Erythroblast (primary cell): ENCODE measurements around the gene ZC3H18.

ENCODE experiments used
- GATA1 ChIP-seq: IDR thresholded peaks from 2 replicates; pipeline ENCODE4 v1.6.1; 2011; ENCODE audit warnings: low read depth, mild to moderate bottlenecking, control low read depth, low read length, moderate library complexity
- POLR2A ChIP-seq: IDR thresholded peaks from 2 replicates; pipeline ENCODE4 v1.6.1; 2011; ENCODE audit warnings: mild to moderate bottlenecking, low read length

- TF ChIP-seq POLR2A (no peak), GATA1 (no peak)
Measured at GRCh38 chr16:88554711-88555264, 15.4 kb upstream of the ZC3H18 start.
